K562 (cell line): Measurements from ENCODE around the gene CBL. TPM values are rescaled to one million over a fixed set of nuclear protein-coding genes. Genes with fewer than 3 reads are reported as not detected.

Experiments
- ATAC-seq: fragments of 200-7000 bp; cut with Tn5 transposase; 3 replicates; pipeline ENCODE4 v1.9.1; 2020; ENCODE audit warnings: moderate library complexity
- BruUV-seq: library from RNA; stranded (reverse); fragments of 400-500 nt; replicated peaks from 2 replicates; lab custom pipeline; 2021; lab: Mats Ljungman, UMichigan
- CTCF ChIA-PET: fragments of 300-600 bp; formaldehyde crosslinking; extraction: SDS; loops from one replicate; lab custom pipeline; 2021; ENCODE audit warnings: low intra/inter-chr PET ratio; lab: Yijun Ruan, JAX
- POLR2A ChIA-PET: fragments of 300-600, 350-650 bp; sonication (Branson Sonifier 250); formaldehyde crosslinking; extraction: SDS; loops from one replicate; lab custom pipeline; 2021; ENCODE audit warnings: antibody characterized with exemption, inconsistent platforms; lab: Yijun Ruan, JAX
- DNase-seq, 4 experiments: peaks; one replicate each; pipeline versions ENCODE4 v3.0.0 to v3.0.0-alpha.2; 2011 to 2018; ENCODE audit warnings: low spot score in 3 of 4, mixed read lengths in 3 of 4; ENCODE audit errors: extremely low read depth in 1 of 4
- FAIRE-seq: peaks from 2 replicates; lab custom pipeline; 2011; peaks lifted over from hg19 to GRCh38; lab: Jason Lieb, UNC
- H2AFZ ChIP-seq: 2 replicates; pipeline ENCODE4 v1.6.0; 2011; ENCODE audit warnings: low read depth, low read length, control low read depth, inconsistent platforms
- H3K27ac ChIP-seq: fragments of 200-600 bp; 3 replicates; pipeline ENCODE4 v1.8.0; 2011; ENCODE audit warnings: low read depth, mild to moderate bottlenecking, control low read depth, inconsistent platforms, low read length, moderate library complexity, mixed read lengths; ENCODE audit errors: extremely low read depth
- H3K27me3 ChIP-seq, 2 experiments: fragments of 300-600 bp in 1 of 2; 2 replicates in 1 of 2; 3 replicates in 1 of 2; pipeline versions ENCODE4 v1.6.0 to v1.8.0; 2011; ENCODE audit warnings: inconsistent platforms in 2 of 2, low read length in 2 of 2, mild to moderate bottlenecking in 1 of 2, mixed read lengths in 1 of 2, moderate library complexity in 1 of 2; ENCODE audit not compliant: control insufficient read depth in 2 of 2, insufficient read depth in 2 of 2
- H3K36me3 ChIP-seq: fragments of 300-600 bp; 3 replicates; pipeline ENCODE4 v1.8.0; 2011; ENCODE audit warnings: mild to moderate bottlenecking, low read length, inconsistent platforms; ENCODE audit not compliant: control insufficient read depth, insufficient read depth
- H3K4me1 ChIP-seq, 2 experiments: fragments of 200-600 bp in 1 of 2; replicated peaks in 1 of 2; 2 replicates in 1 of 2; 3 replicates in 1 of 2; pipeline versions ENCODE4 v1.5.1 to v1.8.0; 2011; ENCODE audit warnings: inconsistent platforms in 2 of 2, low read length in 2 of 2, mild to moderate bottlenecking in 1 of 2, mixed read lengths in 1 of 2, moderate library complexity in 1 of 2; ENCODE audit not compliant: control insufficient read depth in 2 of 2, insufficient read depth in 2 of 2
- H3K4me2 ChIP-seq: 2 replicates; pipeline ENCODE4 v1.6.1; 2011; ENCODE audit warnings: low read length, control low read depth, inconsistent platforms, mixed read lengths; ENCODE audit not compliant: insufficient read depth
- H3K4me3 ChIP-seq: fragments of 200-600 bp; sonication (generic), shearing (Covaris generic); 2 replicates; pipeline ENCODE4 v1.5.1; 2016; ENCODE audit warnings: control low read depth, inconsistent platforms
- H3K79me2 ChIP-seq: fragments of 200-600 bp; 3 replicates; pipeline ENCODE4 v1.8.0; 2011; ENCODE audit warnings: low read length, inconsistent platforms; ENCODE audit not compliant: control insufficient read depth, insufficient read depth
- H3K9ac ChIP-seq, 2 experiments: 2 replicates each; pipeline versions ENCODE4 v1.6.0 to v1.6.1; 2011; ENCODE audit warnings: low read depth in 2 of 2, low read length in 2 of 2, control low read depth in 1 of 2, inconsistent platforms in 1 of 2, mild to moderate bottlenecking in 1 of 2, mixed read lengths in 1 of 2; ENCODE audit not compliant: insufficient read depth in 1 of 2
- H3K9me1 ChIP-seq: one replicate; pipeline ENCODE4 v1.6.0; 2011; ENCODE audit warnings: inconsistent platforms, mild to moderate bottlenecking, low read length, moderate library complexity; ENCODE audit not compliant: control insufficient read depth, insufficient read depth
- H3K9me3 ChIP-seq: replicated peaks from 2 replicates; pipeline ENCODE4 v1.5.1; 2011; ENCODE audit warnings: low read depth, low read length, inconsistent platforms; ENCODE audit not compliant: control insufficient read depth, insufficient read depth
- H4K20me1 ChIP-seq: replicated peaks from 2 replicates; pipeline ENCODE4 v1.6.1; 2011; ENCODE audit warnings: low read length, inconsistent platforms, mixed read lengths; ENCODE audit not compliant: control insufficient read depth, insufficient read depth
- CBX3 ChIP-seq, 2 experiments: IDR thresholded peaks; 1 replicate in 1 of 2; 2 replicates in 1 of 2; pipeline ENCODE4 v1.6.1; 2012; ENCODE audit warnings: inconsistent platforms in 2 of 2, low read length in 2 of 2, borderline replicate concordance in 1 of 2, control low read depth in 1 of 2
- CBX5 ChIP-seq: IDR thresholded peaks from 2 replicates; pipeline ENCODE4 v1.6.1; 2014; ENCODE audit warnings: low read depth, borderline replicate concordance
- CHD1 ChIP-seq: fragments of 200-600 bp; sonication (generic); IDR thresholded peaks from one replicate; pipeline ENCODE4 v1.6.1; 2012; ENCODE audit warnings: mild to moderate bottlenecking, moderate library complexity, low read length, inconsistent platforms
- HOXB6 ChIP-seq: fragments of 250-450 bp; sonication (Bioruptor Pico); IDR thresholded peaks from 2 replicates; pipeline ENCODE4 v1.5.1; 2022; ENCODE audit warnings: mild to moderate bottlenecking, borderline replicate concordance
- TRIM24 ChIP-seq, 2 experiments: fragments of 450-650 bp; IDR thresholded peaks; 2 replicates each; pipeline ENCODE4 v1.6.1; 2016
- TRIM28 ChIP-seq: fragments of 450-650 bp; IDR thresholded peaks from 2 replicates; pipeline ENCODE4 v1.6.1; 2017
- ZBTB40 ChIP-seq, 2 experiments: fragments of 450-650 bp in 1 of 2; sonication (generic) in 1 of 2; formaldehyde crosslinking in 1 of 2; IDR thresholded peaks; 2 replicates each; pipeline versions ENCODE4 v1.7.1 to v1.9.0; 2016 to 2022; ENCODE audit warnings: inconsistent platforms in 1 of 2, mild to moderate bottlenecking in 1 of 2, missing genetic modification reagents in 1 of 2
- ZNF184 ChIP-seq: sonication (generic); formaldehyde crosslinking; IDR thresholded peaks from 2 replicates; pipeline ENCODE4 v1.5.0; 2020; ENCODE audit warnings: missing genetic modification reagents
- ZNF280A ChIP-seq: fragments of 450-650 bp; IDR thresholded peaks from 2 replicates; pipeline ENCODE4 v1.6.1; 2018; ENCODE audit warnings: mild to moderate bottlenecking, low read depth; ENCODE audit not compliant: partially characterized antibody
- WGBS: fragments of 100-300 bp; shearing (Covaris generic); methylation state at CpG from one replicate; pipeline ENCODE4 v1.1.6; 2016; ENCODE audit warnings: low coverage, mixed read lengths; ENCODE audit not compliant: insufficient coverage; ENCODE audit errors: missing lambda C conversion rate; 5-methylcytosine and 5-hydroxymethylcytosine counted together
- in situ Hi-C: fragments of 300-500 bp; cut with MboI; formaldehyde crosslinking; loops from 4 replicates; pipeline ENCODE4 v1.15.0; 2018; ENCODE audit warnings: inconsistent platforms, mixed read lengths
- intact Hi-C: fragments of 100-400 bp; cut with micrococcal nuclease; formaldehyde crosslinking; loops from 2 replicates; pipeline ENCODE4 v1.14.2; 2022
- polyA plus RNA-seq, 8 experiments: library from polyadenylated mRNA; depleted of rRNA in 4 of 8; stranded (reverse) in 5 of 8; unstranded in 3 of 8; fragments of >200 nt; fragmentation: Nextera tagmentation in 2 of 8; fragmentation: Illumina TruSeq in 1 of 8; extraction: Ambion mirVana in 2 of 8; extraction: Trizol in 1 of 8; gene quantifications; 2 replicates each; pipeline versions ENCODE4 v1.2.1 to v1.2.3, GENCODE V29; 2011 to 2014; ENCODE audit warnings: inconsistent platforms in 1 of 8, missing spikeins in 1 of 8
- total RNA-seq, 7 experiments: library from RNA; depleted of rRNA in 6 of 7; stranded (reverse); fragments of >200 nt in 6 of 7; fragmentation: Illumina TruSeq in 2 of 7; extraction: Trizol in 2 of 7; gene quantifications; 2 replicates each; pipeline versions ENCODE4 v1.2.1 to v1.2.3, GENCODE V29; 2011 to 2021; ENCODE audit warnings: low replicate concordance in 1 of 7

CBL gene
- total and polyA plus RNA-seq, 9 of the 15 experiments (the other 6 are each of a cell fraction or from before 2014, with no cell fraction given) = 3.2 to 24.9 (median 9.9) TPM

GRCh38 chr11:119290894-119291497 lies 84.9 kb downstream of the CBL start:
- no peak overlapping the region for H2AFZ ChIP-seq

More at GRCh38 chr11:119290894-119291497, 84.9 kb downstream of the CBL start:
- Histone ChIP-seq H3K9me3 (peaks cover 7% of the 10 kb centered on the region), H3K27me3 (no peaks in the 10 kb centered on the region), H3K4me2 (no peak overlapping the region), H3K4me1 (no peaks in the 10 kb centered on the region), H3K36me3 (peaks cover 31% of the 10 kb centered on the region; the same call in 2 of the 3 replicates), H3K9me1 (no peaks in the 10 kb centered on the region), H3K79me2 (no peaks in the 10 kb centered on the region), H3K27ac (no peak overlapping the region), H3K9ac (no peak overlapping the region), H4K20me1 (no peaks in the 10 kb centered on the region), H3K4me3 (no peak overlapping the region)
- intact Hi-C loops = no loop called here
- ATAC-seq (no peak), FAIRE-seq (no peak), DNase-seq (no peak)
- POLR2A ChIA-PET = no interaction called here
- TF ChIP-seq TRIM24 (IDR thresholded peaks at IDR 0.05) (peak in 1 of 2 experiments; percentile 75; a peak in 2 of 4 replicates), CBX5 (peak; percentile 89), CHD1 (no peak), CBX3 (IDR thresholded peaks at IDR 0.05; ENCODE audit: borderline replicate concordance in 1 of 2, low read length in 2 of 2) (peak in 1 of 2 experiments; percentile 96; a peak in 2 of 3 replicates), TRIM28 (peak; percentile 98), HOXB6 (no peak), ZBTB40 (IDR thresholded peaks at IDR 0.05) (no peak), ZBTB40 (CRISPR knock-in tag; IDR thresholded peaks at IDR 0.05) (no peak), ZNF184 (CRISPR knock-in tag) (no peak), ZNF280A (peak; percentile 62)
- in situ Hi-C loops = no loop called here
- WGBS = 87% methylated on average over 10 of the region's 10 CpGs
- BruUV-seq = no TSS peak
- CTCF ChIA-PET = no interaction called here
